Muscle of leg (tissue), 11 donors: Measurements from ENCODE around the gene IL9R. TPM values are rescaled to one million over a fixed set of nuclear protein-coding genes. Genes with fewer than 3 reads are reported as not detected.
"Not testable (repeated sequence)": the region's sequence is repeated elsewhere in the genome, so short reads cannot be mapped to it uniquely, and the experiment has no call there.

Source experiments
- DNase-seq: peaks from one replicate; pipeline ENCODE4 v3.0.0; 2013
- H3K27ac ChIP-seq: one replicate; pipeline ENCODE4 v1.5.1; 2013; ENCODE audit warnings: mild to moderate bottlenecking, low read length, control low read depth
- H3K27me3 ChIP-seq: one replicate; pipeline ENCODE4 v1.6.1; 2013; ENCODE audit warnings: low read length; ENCODE audit not compliant: control insufficient read depth, insufficient read depth
- H3K36me3 ChIP-seq: one replicate; pipeline ENCODE4 v1.6.1; 2013; ENCODE audit warnings: low read length; ENCODE audit not compliant: control insufficient read depth, insufficient read depth
- H3K4me1 ChIP-seq: one replicate; pipeline ENCODE4 v1.6.1; 2013; ENCODE audit warnings: low read length; ENCODE audit not compliant: control insufficient read depth, insufficient read depth
- H3K4me3 ChIP-seq: one replicate; pipeline ENCODE4 v1.5.1; 2013; ENCODE audit warnings: low read length, control low read depth
- H3K9me3 ChIP-seq: replicated peaks from 2 replicates; pipeline ENCODE4 v1.6.1; 2013; ENCODE audit warnings: low read depth, low read length; ENCODE audit not compliant: control insufficient read depth
- WGBS: methylation state at CpG from one replicate; pipeline ENCODE4 v1.1.5; 2013; ENCODE audit warnings: missing lambda C conversion rate; ENCODE audit not compliant: insufficient coverage; 5-methylcytosine and 5-hydroxymethylcytosine counted together
- polyA plus RNA-seq, 8 donors: library from polyadenylated mRNA; unstranded; fragments of 120-200 nt; gene quantifications; one replicate each; pipeline versions ENCODE4 v1.2.1 to v1.2.3, GENCODE V29; 2013; ENCODE audit warnings: inconsistent platforms in 1 of 8, low replicate concordance in 1 of 8; ENCODE audit not compliant: insufficient read length in 8 of 8, insufficient read depth in 1 of 8
- total RNA-seq: library from RNA; stranded (reverse); fragments of 120-200 nt; gene quantifications from one replicate; pipeline ENCODE4 v1.2.4, GENCODE V29; 2013

IL9R gene
- total and polyA plus RNA-seq, 9 donors, result 0.11 TPM; not detected in 8

- DNase-seq, result no peak
- no peak overlapping the region for H3K27ac ChIP-seq
- H3K9me3 ChIP-seq, result peaks cover 24% of the 10 kb centered on the region
- H3K4me1 ChIP-seq, result no peaks in the 10 kb centered on the region
- WGBS, result 100% methylated on average over 2 of the region's 3 CpGs
- H3K27me3 ChIP-seq, result no peaks in the 10 kb centered on the region
- no peak overlapping the region for H3K4me3 ChIP-seq
- H3K36me3 ChIP-seq, result no peaks in the 10 kb centered on the region
Observed at GRCh38 chrX:156004740-156005139, 7.2 kb downstream of the IL9R start.

GRCh38 chrX:156005144-156005543, 7.6 kb downstream of the IL9R start:
- H3K4me3 ChIP-seq, result no peak overlapping the region
- H3K4me1 ChIP-seq, result no peaks in the 10 kb centered on the region
- no peaks in the 10 kb centered on the region for H3K36me3 ChIP-seq
- H3K27ac ChIP-seq, result no peak overlapping the region
- H3K9me3 ChIP-seq, result peaks cover 24% of the 10 kb centered on the region
- 42% methylated on average over 3 of the region's 6 CpGs for WGBS
- H3K27me3 ChIP-seq, result no peaks in the 10 kb centered on the region
- no peak for DNase-seq

- H3K9me3 ChIP-seq, result peaks cover 21% of the 10 kb centered on the region
- WGBS, result no CpG with 5 or more reads among the region's 8 CpGs
- not testable (repeated sequence) for H3K36me3 ChIP-seq, H3K4me3 ChIP-seq, H3K27ac ChIP-seq, DNase-seq, H3K4me1 ChIP-seq, H3K27me3 ChIP-seq
Observed at GRCh38 chrX:156006468-156006867, 9.0 kb downstream of the IL9R start.

GRCh38 chrX:156008379-156008778, 10.9 kb downstream of the IL9R start:
- H3K27ac ChIP-seq, H3K4me3 ChIP-seq, H3K36me3 ChIP-seq, DNase-seq, H3K27me3 ChIP-seq, H3K9me3 ChIP-seq, H3K4me1 ChIP-seq: not testable (repeated sequence)
- 80% methylated on average over 1 of the region's 7 CpGs for WGBS

GRCh38 chrX:156008915-156009314, 11.4 kb downstream of the IL9R start:
- Histone ChIP-seq H3K4me1 (no peaks in the 10 kb centered on the region), H3K36me3 (no peaks in the 10 kb centered on the region), H3K27ac (no peak overlapping the region), H3K9me3 (peaks cover 6% of the 10 kb centered on the region), H3K27me3 (no peaks in the 10 kb centered on the region), H3K4me3 (no peak overlapping the region)
- no CpG with 5 or more reads among the region's 1 CpG for WGBS
- DNase-seq, result no peak

- H3K4me1 ChIP-seq, H3K36me3 ChIP-seq, DNase-seq, H3K4me3 ChIP-seq, H3K27ac ChIP-seq, H3K27me3 ChIP-seq, H3K9me3 ChIP-seq: not testable (repeated sequence)
- no CpG with 5 or more reads among the region's 9 CpGs for WGBS
Observed at GRCh38 chrX:156009691-156010090, 12.2 kb downstream of the IL9R start.

- no CpG with 5 or more reads among the region's 5 CpGs for WGBS
- H3K27ac ChIP-seq, result not testable (repeated sequence)
Observed at GRCh38 chrX:156013286-156013953, 15.9 kb downstream of the IL9R start.

GRCh38 chrX:156019846-156020245, 22.4 kb downstream of the IL9R start:
- not testable (repeated sequence) for H3K36me3 ChIP-seq, H3K27ac ChIP-seq, DNase-seq, H3K27me3 ChIP-seq, H3K4me1 ChIP-seq, H3K4me3 ChIP-seq, H3K9me3 ChIP-seq
- WGBS, result no CpG with 5 or more reads among the region's 5 CpGs

More at GRCh38 chrX:156013286-156013953, 15.9 kb downstream of the IL9R start:
- H3K36me3 ChIP-seq, H3K9me3 ChIP-seq, H3K4me3 ChIP-seq, H3K27me3 ChIP-seq, H3K4me1 ChIP-seq, DNase-seq: not testable (repeated sequence)

- WGBS, result no CpG with 5 or more reads among the region's 9 CpGs
- H3K4me3 ChIP-seq, H3K36me3 ChIP-seq, H3K4me1 ChIP-seq, H3K27ac ChIP-seq, H3K9me3 ChIP-seq, DNase-seq, H3K27me3 ChIP-seq: not testable (repeated sequence)
Observed at GRCh38 chrX:156023002-156023401, 25.5 kb downstream of the IL9R start.

- not testable (repeated sequence) for DNase-seq, H3K27me3 ChIP-seq, H3K4me1 ChIP-seq, H3K27ac ChIP-seq, H3K4me3 ChIP-seq, H3K36me3 ChIP-seq, H3K9me3 ChIP-seq
- WGBS, result 67% methylated on average over 1 of the region's 17 CpGs
Observed at GRCh38 chrX:156024949-156025492, 27.5 kb downstream of the IL9R start.
